GM12878 (cell line): ENCODE results near the gene CDR2. TPM values are rescaled to one million over a fixed set of nuclear protein-coding genes. Genes with fewer than 3 reads are reported as not detected.
A peak's percentile ranks its signal among the peaks of the same experiment; 100 is the strongest.

Source experiments
- ATAC-seq: fragments of 200-7000 bp; cut with Tn5 transposase; 3 replicates; pipeline ENCODE4 v1.9.1; 2020; ENCODE audit warnings: mild to moderate bottlenecking, moderate library complexity
- BruUV-seq: library from RNA; stranded (reverse); fragments of 400-500 nt; replicated peaks from 2 replicates; lab custom pipeline; 2021; lab: Mats Ljungman, UMichigan
- CTCF ChIA-PET: fragments of 300-600 bp; sonication (Branson Sonifier 250); formaldehyde crosslinking; extraction: SDS; loops from one replicate; lab custom pipeline; 2021; ENCODE audit warnings: inconsistent platforms; lab: Yijun Ruan, JAX
- POLR2A ChIA-PET: fragments of 350-600 bp; formaldehyde crosslinking; extraction: SDS; loops from one replicate; lab custom pipeline; 2021; ENCODE audit warnings: inconsistent platforms; lab: Charles Lee
- RAD21 ChIA-PET: fragments of 300-600 bp; sonication (Branson Sonifier 250); formaldehyde crosslinking; loops from one replicate; lab custom pipeline; 2023; ENCODE audit warnings: antibody characterized with exemption; ENCODE audit not compliant: unreplicated experiment; lab: Charles Lee
- SMC1A ChIA-PET: fragments of 300-600 bp; sonication (Branson Sonifier 250); formaldehyde crosslinking; loops from one replicate; lab custom pipeline; 2023; ENCODE audit not compliant: unreplicated experiment, uncharacterized antibody; lab: Charles Lee
- DNase-seq: peaks from one replicate; pipeline ENCODE4 v3.0.0-alpha.2; 2011; ENCODE audit warnings: low read depth, low spot score
- FAIRE-seq: peaks from 3 replicates; lab custom pipeline; 2011; peaks lifted over from hg19 to GRCh38; lab: Jason Lieb, UNC
- H2AFZ ChIP-seq: 2 replicates; pipeline ENCODE4 v1.6.0; 2011; ENCODE audit warnings: low read depth, low read length, control low read depth; ENCODE audit not compliant: control insufficient read depth
- H3K27ac ChIP-seq: 2 replicates; pipeline ENCODE4 v1.5.1; 2011; ENCODE audit warnings: control low read depth; ENCODE audit not compliant: control insufficient read depth, insufficient read depth
- H3K27me3 ChIP-seq, 2 experiments: replicated peaks in 1 of 2; 2 replicates each; pipeline versions ENCODE4 v1.6.0 to v1.6.1; 2011; ENCODE audit warnings: low read length in 1 of 2; ENCODE audit not compliant: control insufficient read depth in 2 of 2, insufficient read depth in 2 of 2
- H3K36me3 ChIP-seq, 2 experiments: 2 replicates each; pipeline ENCODE4 v1.5.1; 2011; ENCODE audit warnings: low read length in 1 of 2; ENCODE audit not compliant: control insufficient read depth in 2 of 2, insufficient read depth in 2 of 2
- H3K4me1 ChIP-seq: 2 replicates; pipeline ENCODE4 v1.6.1; 2011; ENCODE audit warnings: mild to moderate bottlenecking, low read length, moderate library complexity, mixed read lengths; ENCODE audit not compliant: control insufficient read depth, insufficient read depth
- H3K4me2 ChIP-seq: 2 replicates; pipeline ENCODE4 v1.6.0; 2011; ENCODE audit warnings: control low read depth; ENCODE audit not compliant: control insufficient read depth, insufficient read depth
- H3K4me3 ChIP-seq: fragments of 200-600 bp; sonication (generic); 2 replicates; pipeline ENCODE4 v1.5.1; 2016
- H3K79me2 ChIP-seq: 2 replicates; pipeline ENCODE4 v1.6.0; 2011; ENCODE audit warnings: low read length; ENCODE audit not compliant: control insufficient read depth, insufficient read depth
- H3K9ac ChIP-seq: 2 replicates; pipeline ENCODE4 v1.8.0; 2011; ENCODE audit warnings: low read length, control low read depth, mixed read lengths; ENCODE audit not compliant: control insufficient read depth, insufficient read depth
- H3K9me3 ChIP-seq: replicated peaks from 3 replicates; pipeline ENCODE4 v1.5.1; 2011; ENCODE audit warnings: mild to moderate bottlenecking, low read length; ENCODE audit not compliant: control insufficient read depth, insufficient read depth
- H4K20me1 ChIP-seq: 2 replicates; pipeline ENCODE4 v1.6.0; 2011; ENCODE audit not compliant: control insufficient read depth, insufficient read depth
- CTCF ChIP-seq, 3 experiments: IDR thresholded peaks in 2 of 3; conservative IDR thresholded peaks in 1 of 3; 2 replicates each; pipeline ENCODE4 v1.5.1; 2011; ENCODE audit warnings: low read depth in 3 of 3, low read length in 3 of 3, mild to moderate bottlenecking in 3 of 3, control low read depth in 2 of 3, moderate library complexity in 2 of 3, inconsistent platforms in 1 of 3, mixed read lengths in 1 of 3; ENCODE audit not compliant: control insufficient read depth in 2 of 3, insufficient read depth in 1 of 3; ENCODE audit errors: extremely low read depth in 1 of 3
- CUX1 ChIP-seq: IDR thresholded peaks from 2 replicates; pipeline ENCODE4 v1.6.1; 2012; ENCODE audit warnings: improper control_type of control experiment, low read depth, low read length; ENCODE audit not compliant: insufficient replicate concordance
- POLR2A ChIP-seq: IDR thresholded peaks from 2 replicates; pipeline ENCODE4 v1.6.1; 2011; ENCODE audit warnings: low read depth, mild to moderate bottlenecking, low read length
- WGBS: methylation state at CpG from one replicate; pipeline ENCODE4 v1.1.6; 2016; ENCODE audit warnings: low lambda C conversion rate; ENCODE audit not compliant: insufficient replicate concordance, insufficient coverage; ENCODE audit errors: missing lambda C conversion rate; 5-methylcytosine and 5-hydroxymethylcytosine counted together
- in situ Hi-C: fragments of 300-500 bp; cut with MboI; formaldehyde crosslinking; loops from 9 replicates; pipeline ENCODE4 v1.14.3; 2018; ENCODE audit warnings: mixed read lengths
- intact Hi-C: fragments of 100-400 bp; cut with micrococcal nuclease; formaldehyde crosslinking; loops from one replicate; pipeline ENCODE4 v1.14.2; 2022; ENCODE audit not compliant: unreplicated experiment
- polyA plus RNA-seq, 11 experiments: library from polyadenylated mRNA; depleted of rRNA in 4 of 11; unstranded in 6 of 11; stranded (reverse) in 5 of 11; fragments of >200 nt; fragmentation: Nextera tagmentation in 4 of 11; fragmentation: Illumina TruSeq in 1 of 11; extraction: Ambion mirVana in 4 of 11; extraction: Trizol in 1 of 11; gene quantifications; 1 replicate in 1 of 11; 2 replicates in 10 of 11; pipeline versions ENCODE4 v1.2.1 to v1.2.3, GENCODE V29; 2011 to 2016; ENCODE audit warnings: inconsistent platforms in 2 of 11, missing spikeins in 2 of 11, low read depth in 1 of 11
- total RNA-seq, 4 experiments: library from RNA; depleted of rRNA in 3 of 4; stranded (reverse); fragments of >200 nt in 3 of 4; fragmentation: Illumina TruSeq in 1 of 4; extraction: Trizol in 1 of 4; gene quantifications; 2 replicates each; pipeline versions ENCODE4 v1.2.1 to v1.2.3, GENCODE V29; 2013 to 2021
- TF ChIP-seq, protein P1 (sequence below): fragments of 450-650 bp; IDR thresholded peaks from 2 replicates; pipeline ENCODE4 v1.6.1; 2018; ENCODE audit warnings: borderline replicate concordance, mild to moderate bottlenecking; ENCODE audit not compliant: partially characterized antibody

The CDR2 gene
- total and polyA plus RNA-seq, 10 of the 15 experiments (the other 5 are each of a cell fraction or from before 2014, with no cell fraction given), result 4.8 to 24.3 (median 19.2) TPM

- TF ChIP-seq POLR2A, result peak; percentile 19; the same call in 1 of the 2 replicates
- TF ChIP-seq CTCF (IDR thresholded peaks at IDR 0.05 in 2 of 3, conservative IDR thresholded peaks at IDR 0.05 in 1 of 3; ENCODE audit: control insufficient read depth in 2 of 3, extremely low read depth in 1 of 3, insufficient read depth in 1 of 3, low read depth in 3 of 3, low read length in 3 of 3), result no peak
- no peak for TF ChIP-seq CUX1
- TF ChIP-seq, protein P1, sequence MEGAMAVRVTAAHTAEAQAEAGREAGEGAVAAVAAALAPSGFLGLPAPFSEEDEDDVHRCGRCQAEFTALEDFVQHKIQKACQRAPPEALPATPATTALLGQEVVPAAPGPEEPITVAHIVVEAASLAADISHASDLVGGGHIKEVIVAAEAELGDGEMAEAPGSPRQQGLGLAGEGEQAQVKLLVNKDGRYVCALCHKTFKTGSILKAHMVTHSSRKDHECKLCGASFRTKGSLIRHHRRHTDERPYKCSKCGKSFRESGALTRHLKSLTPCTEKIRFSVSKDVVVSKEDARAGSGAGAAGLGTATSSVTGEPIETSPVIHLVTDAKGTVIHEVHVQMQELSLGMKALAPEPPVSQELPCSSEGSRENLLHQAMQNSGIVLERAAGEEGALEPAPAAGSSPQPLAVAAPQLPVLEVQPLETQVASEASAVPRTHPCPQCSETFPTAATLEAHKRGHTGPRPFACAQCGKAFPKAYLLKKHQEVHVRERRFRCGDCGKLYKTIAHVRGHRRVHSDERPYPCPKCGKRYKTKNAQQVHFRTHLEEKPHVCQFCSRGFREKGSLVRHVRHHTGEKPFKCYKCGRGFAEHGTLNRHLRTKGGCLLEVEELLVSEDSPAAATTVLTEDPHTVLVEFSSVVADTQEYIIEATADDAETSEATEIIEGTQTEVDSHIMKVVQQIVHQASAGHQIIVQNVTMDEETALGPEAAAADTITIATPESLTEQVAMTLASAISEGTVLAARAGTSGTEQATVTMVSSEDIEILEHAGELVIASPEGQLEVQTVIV, result no peak
- Histone ChIP-seq H3K9me3 (no peaks in the 10 kb centered on the region), H3K36me3 (peaks cover 28 to 30% of the 10 kb centered on the region in 2 experiments; a peak in 3 of 4 replicates), H3K79me2 (no peaks in the 10 kb centered on the region), H4K20me1 (no peaks in the 10 kb centered on the region), H3K27ac (no peak overlapping the region), H3K4me3 (no peak overlapping the region), H3K4me1 (no peaks in the 10 kb centered on the region), H2AFZ (no peak overlapping the region), H3K4me2 (no peak overlapping the region), H3K9ac (no peak overlapping the region), H3K27me3 (no peaks in the 10 kb centered on the region)
- ChIA-PET CTCF (no interaction called here), RAD21 (no interaction called here), POLR2A (no interaction called here), SMC1A (interaction anchor here (1.1 kb wide), 1 partner anchor 10 kb away, joined by 3 read pairs; no protein-coding TSS in a partner anchor)
- intact Hi-C loops (no loop called here), in situ Hi-C loops (loop anchor here (25.0 kb wide), 1 partner anchor 247 kb away; no protein-coding TSS in a partner anchor)
- DNase-seq, result no peak
- no peak for ATAC-seq
- no peak for FAIRE-seq
- 92% methylated on average over 37 of the region's 37 CpGs for WGBS
- no TSS peak for BruUV-seq
Measured at GRCh38 chr16:22314661-22315626, 59.5 kb downstream of the CDR2 start.
